HL-60 (cell line): ENCODE results near the gene SHC3.

Source experiments
- DNase-seq, 2 experiments: peaks; one replicate each; pipeline ENCODE4 v3.0.0-alpha.2; 2010 to 2020; ENCODE audit warnings: low read depth in 1 of 2, low spot score in 1 of 2
- H3K27ac ChIP-seq: fragments of 250-450 bp; sonication (Bioruptor Pico); replicated peaks from 2 replicates; pipeline ENCODE4 v1.5.1; 2020; ENCODE audit warnings: mild to moderate bottlenecking, moderate library complexity
- H3K27me3 ChIP-seq: fragments of 250-450 bp; sonication (Bioruptor Pico); 2 replicates; pipeline ENCODE4 v1.5.1; 2021; ENCODE audit warnings: mild to moderate bottlenecking, moderate library complexity; ENCODE audit not compliant: insufficient read depth, poor library complexity, severe bottlenecking
- H3K4me3 ChIP-seq: replicated peaks from 2 replicates; pipeline ENCODE4 v1.5.1; 2011; ENCODE audit warnings: mild to moderate bottlenecking, control low read depth, low read length; ENCODE audit not compliant: insufficient read depth
- GABPA ChIP-seq: IDR thresholded peaks from 2 replicates; pipeline ENCODE4 v1.6.1; 2012; ENCODE audit warnings: low read depth
- POLR2AphosphoS5 ChIP-seq: IDR thresholded peaks from 2 replicates; pipeline ENCODE4 v1.6.1; 2012; ENCODE audit warnings: low read depth
- REST ChIP-seq: IDR thresholded peaks from 2 replicates; pipeline ENCODE4 v1.6.1; 2012; ENCODE audit warnings: low read depth; ENCODE audit not compliant: insufficient replicate concordance
- SPI1 ChIP-seq: IDR thresholded peaks from 2 replicates; pipeline ENCODE4 v1.6.1; 2012; ENCODE audit warnings: low read depth, mild to moderate bottlenecking, borderline replicate concordance
- TF ChIP-seq, protein P1 (sequence below): IDR thresholded peaks from one replicate; pipeline ENCODE4 v1.5.1; 2011; ENCODE audit warnings: low read length, control low read depth, inconsistent platforms; ENCODE audit not compliant: insufficient read depth

SHC3 gene

GRCh38 chr9:89036891-89037290, 141.7 kb downstream of the SHC3 start:
- DNase-seq = peak; percentile 59 to 91
- peak overlapping the region; percentile 66 for H3K27ac ChIP-seq

DNA sequence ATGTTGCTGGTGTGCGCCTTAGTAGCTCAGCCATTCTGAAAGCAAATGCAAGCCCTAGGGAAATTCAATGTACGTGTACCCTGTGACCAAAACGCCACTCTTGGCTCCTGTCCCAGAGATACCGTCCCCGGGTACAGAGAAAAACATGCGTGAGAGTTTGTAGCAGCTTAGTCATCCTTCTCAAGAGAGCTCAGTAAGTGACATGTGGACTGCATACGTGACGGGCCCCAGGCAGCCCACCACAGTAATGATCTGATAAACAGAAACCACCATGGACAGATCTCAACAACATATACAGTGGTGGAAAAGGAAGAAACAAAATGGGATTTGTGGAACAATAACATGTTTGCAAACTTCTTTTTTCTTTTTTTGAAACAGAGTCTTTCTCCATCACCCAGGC, 142.2 kb downstream of the SHC3 start:
- Histone ChIP-seq H3K27ac (peak overlapping the region; percentile 66), H3K4me3 (peak overlapping the region; percentile 30), H3K27me3 (no peaks in the 10 kb centered on the region)
- peak; percentile 57 to 76 for DNase-seq
- TF ChIP-seq REST = peak; percentile 82
- no peak for TF ChIP-seq SPI1
- TF ChIP-seq, protein P1, sequence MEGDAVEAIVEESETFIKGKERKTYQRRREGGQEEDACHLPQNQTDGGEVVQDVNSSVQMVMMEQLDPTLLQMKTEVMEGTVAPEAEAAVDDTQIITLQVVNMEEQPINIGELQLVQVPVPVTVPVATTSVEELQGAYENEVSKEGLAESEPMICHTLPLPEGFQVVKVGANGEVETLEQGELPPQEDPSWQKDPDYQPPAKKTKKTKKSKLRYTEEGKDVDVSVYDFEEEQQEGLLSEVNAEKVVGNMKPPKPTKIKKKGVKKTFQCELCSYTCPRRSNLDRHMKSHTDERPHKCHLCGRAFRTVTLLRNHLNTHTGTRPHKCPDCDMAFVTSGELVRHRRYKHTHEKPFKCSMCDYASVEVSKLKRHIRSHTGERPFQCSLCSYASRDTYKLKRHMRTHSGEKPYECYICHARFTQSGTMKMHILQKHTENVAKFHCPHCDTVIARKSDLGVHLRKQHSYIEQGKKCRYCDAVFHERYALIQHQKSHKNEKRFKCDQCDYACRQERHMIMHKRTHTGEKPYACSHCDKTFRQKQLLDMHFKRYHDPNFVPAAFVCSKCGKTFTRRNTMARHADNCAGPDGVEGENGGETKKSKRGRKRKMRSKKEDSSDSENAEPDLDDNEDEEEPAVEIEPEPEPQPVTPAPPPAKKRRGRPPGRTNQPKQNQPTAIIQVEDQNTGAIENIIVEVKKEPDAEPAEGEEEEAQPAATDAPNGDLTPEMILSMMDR = no peak

More at GRCh38 chr9:89036891-89037290, 141.7 kb downstream of the SHC3 start:
- TF ChIP-seq REST (no peak), SPI1 (peak; percentile 99), GABPA (no peak)
- H3K27me3 ChIP-seq = no peaks in the 10 kb centered on the region
- H3K4me3 ChIP-seq = peak overlapping the region; percentile 30

DNA sequence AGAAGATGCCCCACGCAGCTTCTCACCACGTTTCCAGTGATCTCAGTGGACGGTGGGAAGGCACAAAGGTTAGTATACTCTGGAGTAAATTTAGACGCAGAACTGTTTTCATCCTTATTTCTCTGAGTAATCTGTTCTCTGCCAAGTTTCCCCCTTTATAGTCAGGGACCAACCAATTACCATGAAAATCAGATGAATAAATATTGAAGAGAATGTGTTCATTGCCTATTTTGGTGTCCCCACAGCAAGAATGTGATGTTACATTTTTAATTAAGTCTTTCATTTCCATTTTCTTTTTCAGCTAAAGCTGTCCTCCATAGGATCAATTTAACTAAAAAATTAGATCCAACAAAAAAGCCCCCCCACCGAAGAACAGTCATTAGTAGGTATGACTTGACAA, 146.0 kb downstream of the SHC3 start:
- Histone ChIP-seq H3K27ac (no peak overlapping the region), H3K27me3 (no peaks in the 10 kb centered on the region), H3K4me3 (no peak overlapping the region)
- TF ChIP-seq SPI1 = no peak
- DNase-seq = no peak

- H3K27ac ChIP-seq = no peak overlapping the region
- no peak for TF ChIP-seq GABPA
- TF ChIP-seq, protein P1 = no peak
- TF ChIP-seq POLR2AphosphoS5 = no peak
- TF ChIP-seq REST = no peak
- no peak for TF ChIP-seq SPI1
- H3K27me3 ChIP-seq = no peaks in the 10 kb centered on the region
- no peak overlapping the region for H3K4me3 ChIP-seq
- DNase-seq = no peak
These were observed 146.4 kb downstream of the SHC3 start for GRCh38 chr9:89032173-89032572.
